Upper lobe of left lung (tissue), 4 donors: ENCODE data around the gene PARVB.

Experiments used
- CTCF ChIP-seq, 6 experiments: fragments of 450-650 bp in 4 of 6; fragments of 200-600 bp in 2 of 6; sonication (generic) in 2 of 6; IDR thresholded peaks; one replicate each; pipeline ENCODE4 v1.5.1; 2016 to 2019; ENCODE audit warnings: antibody characterized with exemption in 6 of 6
- EP300 ChIP-seq, 4 donors: sonication (generic); formaldehyde crosslinking; IDR thresholded peaks; one replicate each; pipeline ENCODE4 v1.5.1; 2017; ENCODE audit warnings: antibody characterized with exemption in 4 of 4, control low read depth in 2 of 4
- POLR2A ChIP-seq, 4 donors: fragments of 450-650 bp; IDR thresholded peaks; one replicate each; pipeline ENCODE4 v1.5.1; 2016 to 2017; ENCODE audit warnings: antibody characterized with exemption in 4 of 4, mild to moderate bottlenecking in 2 of 4
- POLR2AphosphoS5 ChIP-seq, 2 donors: sonication (generic); formaldehyde crosslinking; IDR thresholded peaks; one replicate each; pipeline ENCODE4 v1.5.1; 2017; ENCODE audit warnings: antibody characterized with exemption in 2 of 2

GRCh38 chr22:44203203-44203602, 179.1 kb downstream of the PARVB start:
- no peak for TF ChIP-seq CTCF (IDR thresholded peaks at IDR 0.05)
- TF ChIP-seq POLR2AphosphoS5 (IDR thresholded peaks at IDR 0.05), result no peak
- no peak for TF ChIP-seq POLR2A (IDR thresholded peaks at IDR 0.05)
- no peak for TF ChIP-seq EP300 (IDR thresholded peaks at IDR 0.05)
